HG03103 (cell line): ENCODE measurements around the gene HOXB4.

Source experiments
- ATAC-seq: cut with Tn5 transposase; IDR thresholded peaks from one replicate; pipeline ENCODE4 v1.9.1; 2021; ENCODE audit warnings: low read depth; ENCODE audit not compliant: unreplicated experiment

Gene HOXB4

GRCh38 chr17:48561884-48562810 is 16.0 kb downstream of the HOXB4 start:
- ATAC-seq, result no peak

GRCh38 chr17:48559840-48560817 is 18.0 kb downstream of the HOXB4 start:
- ATAC-seq, result no peak

- no peak for ATAC-seq
Observed at GRCh38 chr17:48559122-48559839, 18.9 kb downstream of the HOXB4 start.

GRCh38 chr17:48558831-48559121 is 19.4 kb downstream of the HOXB4 start:
- no peak for ATAC-seq

DNA sequence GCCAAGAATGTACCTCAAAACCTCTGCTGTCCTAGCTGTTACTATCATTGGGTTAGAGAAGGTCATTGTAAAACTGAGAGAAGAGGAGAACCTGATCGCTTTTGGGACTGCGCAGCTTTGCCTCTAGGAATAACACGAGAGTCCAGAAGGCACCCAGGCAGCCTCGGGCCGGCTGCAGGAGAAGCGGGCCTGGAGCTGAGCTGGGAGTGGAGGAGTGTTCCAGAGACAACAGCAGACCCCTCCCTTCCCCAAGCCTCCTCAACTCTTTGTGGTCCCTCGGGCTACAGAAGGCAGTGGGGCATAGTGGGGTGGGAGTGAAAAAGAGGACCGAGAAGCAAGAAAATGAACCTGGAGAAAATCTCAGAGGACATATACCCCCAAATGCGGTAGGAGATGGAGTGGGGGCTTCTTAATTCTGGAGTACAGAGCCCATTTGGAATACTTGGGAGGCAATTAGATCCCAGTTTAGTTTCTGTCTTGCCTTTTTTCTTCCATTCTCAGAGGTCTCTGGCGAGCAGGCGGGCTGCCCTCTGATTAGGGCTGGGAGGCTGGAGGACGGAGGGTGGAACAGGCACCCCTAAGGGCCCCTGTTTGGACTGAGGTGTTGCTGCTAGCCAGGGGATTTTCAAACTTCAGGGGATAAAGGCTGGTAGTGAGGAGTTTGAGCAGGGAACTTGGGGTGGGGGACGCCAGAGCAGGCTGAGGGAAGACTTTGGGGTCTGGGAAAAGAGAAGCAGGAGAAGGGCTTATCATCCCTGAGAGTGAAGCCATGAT is 19.9 kb downstream of the HOXB4 start:
- no peak for ATAC-seq

- ATAC-seq, result no peak
Observed at GRCh38 chr17:48556576-48557401, 21.4 kb downstream of the HOXB4 start.

- no peak for ATAC-seq
Observed at GRCh38 chr17:48556229-48556575, 21.9 kb downstream of the HOXB4 start.

- ATAC-seq, result no peak
Observed at GRCh38 chr17:48555258-48556228, 22.6 kb downstream of the HOXB4 start.

GRCh38 chr17:48554412-48555257 is 23.5 kb downstream of the HOXB4 start:
- no peak for ATAC-seq

GRCh38 chr17:48553826-48554225 is 24.3 kb downstream of the HOXB4 start:
- ATAC-seq, result no peak

GRCh38 chr17:48553190-48553547 is 25.0 kb downstream of the HOXB4 start:
- no peak for ATAC-seq

- no peak for ATAC-seq
Observed at GRCh38 chr17:48552466-48553189, 25.5 kb downstream of the HOXB4 start.

DNA sequence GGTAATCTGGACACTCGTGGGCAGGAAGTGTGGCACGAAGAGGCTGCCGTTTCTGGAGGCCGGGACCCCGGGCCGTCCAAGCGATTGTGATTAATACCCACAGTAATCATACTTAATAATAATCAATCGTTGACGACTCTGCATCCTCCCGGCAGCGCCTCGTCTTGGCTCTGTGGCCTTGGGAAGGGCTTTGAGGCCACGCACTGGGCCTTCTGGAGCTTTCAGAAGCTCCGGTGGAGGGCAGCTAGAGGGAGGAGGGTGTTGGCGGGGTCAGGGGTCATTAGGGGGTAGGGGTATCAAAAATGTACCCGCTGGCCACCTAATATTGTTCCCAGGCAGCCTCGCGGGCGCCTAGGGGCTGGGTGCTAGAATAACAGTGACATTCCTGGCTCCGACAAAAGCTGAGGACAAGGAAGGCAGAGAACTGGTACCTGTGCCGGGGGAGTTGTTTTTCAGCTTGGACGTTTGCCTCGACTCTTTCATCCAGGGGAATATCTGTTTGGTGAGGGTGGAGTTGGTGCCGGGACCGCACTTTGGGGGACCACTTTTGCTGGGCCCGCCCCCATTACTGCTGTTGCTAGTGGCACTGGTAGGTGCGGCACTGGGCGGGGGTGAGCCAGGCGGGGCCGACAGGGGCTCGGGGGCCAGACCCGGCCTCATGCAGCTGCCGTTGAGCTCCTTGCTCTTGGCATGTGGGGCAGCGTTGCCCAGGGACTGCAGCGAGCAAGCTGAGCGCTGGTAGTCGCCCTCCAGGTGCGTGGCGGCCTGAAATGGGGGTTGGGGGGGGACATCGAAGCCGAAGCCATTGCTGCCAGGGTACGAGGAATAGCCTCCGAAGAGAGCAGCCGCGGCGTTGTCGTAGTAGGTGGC is 26.3 kb downstream of the HOXB4 start:
- ATAC-seq, result no peak

- ATAC-seq, result no peak
Observed at GRCh38 chr17:48551214-48551555, 27.0 kb downstream of the HOXB4 start.

DNA sequence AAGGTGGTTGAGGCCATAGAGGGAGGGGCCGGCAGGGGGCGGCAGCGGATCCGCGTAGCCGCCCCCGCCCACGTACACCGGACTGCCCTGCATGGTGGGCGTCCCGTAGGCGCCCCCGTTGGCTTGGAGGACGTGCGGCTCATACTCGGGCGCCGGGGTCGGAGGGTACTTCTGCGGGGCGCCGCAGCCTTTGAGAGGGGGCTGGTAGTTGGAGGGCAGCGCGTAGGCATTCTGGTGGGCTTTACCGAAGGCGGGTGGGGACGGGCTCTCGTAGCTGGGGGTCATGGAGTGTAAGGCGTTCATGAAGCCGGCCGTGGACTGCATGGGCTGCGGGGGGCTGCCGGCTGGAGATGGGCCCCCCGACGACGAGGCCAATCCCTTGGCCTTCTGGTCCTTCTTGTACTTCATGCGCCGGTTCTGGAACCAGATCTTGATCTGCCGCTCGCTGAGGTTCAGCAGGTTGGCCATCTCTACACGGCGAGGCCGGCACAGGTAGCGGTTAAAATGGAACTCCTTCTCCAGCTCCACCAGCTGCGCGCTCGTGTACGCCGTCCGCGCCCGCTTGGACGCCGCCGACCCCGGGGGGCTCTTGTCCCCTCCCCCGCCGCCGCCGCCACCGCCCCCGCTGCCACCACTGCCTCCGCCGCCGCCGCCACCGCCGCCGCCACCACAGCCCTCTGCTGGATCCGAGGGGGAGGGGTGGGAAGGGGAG is 27.5 kb downstream of the HOXB4 start:
- ATAC-seq, result no peak
